22Rv1 (cell line): ENCODE data around the gene MLLT3.

Experiments used
- CTCF ChIP-seq: fragments of 450-650 bp; IDR thresholded peaks from 2 replicates; pipeline ENCODE4 v1.5.1; 2017; ENCODE audit warnings: mild to moderate bottlenecking
- ZFX ChIP-seq: fragments of 450-650 bp; IDR thresholded peaks from 2 replicates; pipeline ENCODE4 v1.6.1; 2017; ENCODE audit warnings: antibody characterized with exemption, borderline replicate concordance

GRCh38 chr9:20477940-20478620 lies 144.2 kb downstream of the MLLT3 start:
- TF ChIP-seq ZFX (no peak), CTCF (no peak)
